H7 (cell line): ENCODE data around the gene CLEC1A. TPM values are rescaled to one million over a fixed set of nuclear protein-coding genes. Genes with fewer than 3 reads are reported as not detected.
A peak's percentile ranks its signal among the peaks of the same experiment; 100 is the strongest.
"Not testable (repeated sequence)": the region's sequence is repeated elsewhere in the genome, so short reads cannot be mapped to it uniquely, and the experiment has no call there.

Experiments
- DNase-seq: peaks from one replicate; pipeline ENCODE4 v3.0.0; 2012
- H3K27me3 ChIP-seq: 2 replicates; pipeline ENCODE4 v1.6.0; 2011; ENCODE audit warnings: mild to moderate bottlenecking, low read length; ENCODE audit not compliant: control insufficient read depth, insufficient read depth
- H3K36me3 ChIP-seq: replicated peaks from 2 replicates; pipeline ENCODE4 v1.5.1; 2011; ENCODE audit warnings: low read length; ENCODE audit not compliant: control insufficient read depth, insufficient read depth
- H3K4me3 ChIP-seq: 2 replicates; pipeline ENCODE4 v1.5.1; 2011; ENCODE audit warnings: low read depth, mild to moderate bottlenecking, control low read depth, low read length, moderate library complexity; ENCODE audit not compliant: insufficient read depth
- total RNA-seq: library from RNA; depleted of rRNA; stranded (reverse); fragments of >200 nt; shearing (Covaris generic); gene quantifications from 2 replicates; pipeline ENCODE4 v1.2.3, GENCODE V29; 2014; rRNA removed

Gene CLEC1A
- total RNA-seq, 1 experiment from 2014 or later: not detected

DNA sequence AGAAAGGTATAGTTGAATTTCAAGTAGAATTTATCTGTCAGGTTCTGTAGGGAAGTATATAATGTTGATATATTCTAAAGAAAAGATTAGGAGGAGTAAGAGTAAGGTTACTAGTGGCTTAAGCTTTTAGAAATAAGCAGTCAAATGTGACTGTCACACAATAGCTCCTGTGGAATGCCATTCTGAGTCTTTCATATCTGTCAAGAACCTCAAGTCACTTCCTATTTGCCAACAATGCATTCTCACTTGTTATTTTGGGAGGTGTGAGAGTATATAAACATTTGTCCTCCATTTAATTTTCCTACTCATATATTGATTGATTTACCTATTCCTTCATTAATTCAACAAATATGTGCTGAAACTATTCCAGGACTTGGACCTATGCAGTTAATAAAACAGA lies 56.6 kb downstream of the CLEC1A start:
- H3K36me3 ChIP-seq: no peaks in the 10 kb centered on the region
- DNase-seq: no peak
- H3K4me3 ChIP-seq: no peak overlapping the region
- H3K27me3 ChIP-seq: no peaks in the 10 kb centered on the region

DNA sequence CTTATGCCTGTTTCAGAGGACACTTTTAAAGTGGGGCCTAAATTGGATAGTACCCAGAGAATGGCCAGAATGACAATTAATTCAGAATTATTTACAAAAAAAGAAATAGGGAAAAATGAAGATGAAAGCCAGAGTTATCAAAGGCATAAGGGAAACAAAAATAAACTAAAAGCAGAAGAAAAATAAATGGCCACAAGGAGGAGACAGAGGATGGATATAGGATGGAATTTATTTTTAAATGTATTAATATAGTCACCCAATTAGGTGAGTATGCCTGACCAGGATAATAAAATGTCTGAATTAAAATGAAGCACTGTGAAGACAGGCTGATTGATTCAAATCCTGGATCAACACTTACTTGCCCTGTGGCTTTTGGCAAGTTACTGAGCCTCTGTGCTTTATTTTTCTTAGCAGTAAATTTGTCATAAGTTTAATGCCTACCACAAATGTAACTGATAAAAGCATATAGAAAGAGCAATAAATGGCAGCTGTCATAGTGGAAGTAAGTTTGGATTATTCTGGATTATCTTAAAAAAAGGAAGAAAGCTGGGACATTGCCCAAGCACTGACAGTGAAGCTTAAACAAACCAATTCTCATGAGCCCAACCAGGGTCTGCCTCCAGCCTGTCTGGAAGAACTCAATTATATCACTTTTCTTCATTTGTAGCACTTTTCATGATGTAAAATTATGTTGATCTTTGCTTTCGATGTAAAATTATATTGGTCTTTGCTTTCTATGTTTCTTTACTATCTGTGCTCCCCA lies 64.8 kb downstream of the CLEC1A start:
- no peaks in the 10 kb centered on the region for H3K36me3 ChIP-seq
- no peak for DNase-seq
- H3K27me3 ChIP-seq: no peaks in the 10 kb centered on the region
- H3K4me3 ChIP-seq: no peak overlapping the region

DNA sequence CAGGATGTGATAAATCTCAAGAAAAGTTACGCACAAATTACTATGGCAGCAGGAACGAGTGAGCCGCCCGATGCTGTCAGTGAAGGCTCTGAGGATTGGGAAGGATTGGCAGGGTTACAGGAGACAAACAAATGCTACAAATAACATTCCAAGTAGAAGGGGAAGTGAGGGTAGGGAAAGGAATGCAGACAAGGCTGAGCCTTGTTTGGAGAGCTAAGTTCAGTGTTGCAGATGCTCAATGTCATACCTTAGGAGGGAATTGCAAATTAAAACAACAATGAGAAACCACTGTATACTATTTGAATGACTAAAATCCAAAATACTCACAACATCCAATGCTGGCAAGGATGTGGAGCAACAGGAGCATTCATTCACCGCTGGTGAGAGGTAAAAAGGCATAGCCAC lies 67.0 kb downstream of the CLEC1A start:
- Histone ChIP-seq H3K4me3 (no peak overlapping the region), H3K36me3 (no peaks in the 10 kb centered on the region), H3K27me3 (no peaks in the 10 kb centered on the region)
- DNase-seq: peak; percentile 26

DNA sequence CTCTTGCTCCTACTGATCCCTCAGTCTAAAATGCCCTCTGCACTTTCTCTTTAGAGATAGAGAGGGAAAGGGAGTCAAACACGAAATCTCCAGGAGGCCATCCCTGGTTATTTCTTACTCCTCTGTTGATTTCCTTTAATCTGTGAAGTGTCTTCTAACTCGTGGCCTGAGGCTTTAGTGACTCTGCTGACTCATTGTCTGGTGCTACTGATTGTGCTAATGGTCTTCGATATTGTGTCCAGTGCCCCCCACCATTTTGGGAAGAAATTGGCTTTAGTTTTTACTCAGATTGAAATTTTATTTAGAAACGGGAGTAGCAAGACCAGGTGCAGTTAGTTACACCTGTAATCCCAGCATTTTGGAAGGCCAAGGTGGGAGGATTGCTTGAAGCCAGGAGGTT lies 67.5 kb downstream of the CLEC1A start:
- Histone ChIP-seq H3K27me3 (no peaks in the 10 kb centered on the region), H3K36me3 (no peaks in the 10 kb centered on the region), H3K4me3 (no peak overlapping the region)
- no peak for DNase-seq

DNA sequence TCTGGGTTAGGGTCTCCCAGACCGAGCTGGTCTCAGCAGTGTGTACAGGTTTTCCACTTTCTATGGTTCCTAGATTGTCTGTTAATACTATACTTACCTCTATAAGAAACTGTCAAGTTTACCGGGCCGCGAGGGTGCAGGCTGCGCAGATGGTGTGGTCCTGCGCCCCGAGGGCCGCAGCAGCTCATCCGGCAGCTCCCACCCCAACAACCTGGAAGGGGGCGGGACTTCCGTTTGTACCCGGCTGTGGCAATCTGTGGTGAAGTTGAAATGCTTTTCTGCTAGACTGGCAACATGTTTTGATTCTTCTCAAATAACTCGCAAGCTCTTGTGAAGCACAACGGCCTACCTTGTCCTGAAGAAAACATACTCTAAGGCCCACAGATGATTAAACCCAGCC lies 68.3 kb downstream of the CLEC1A start, which contains the start of gene CLEC9A:
CLEC9A (plus strand) TSS at position 237 of the 400 bp plus-strand sequence. CDS start 22,006 bp downstream, outside the sequence.
- no peaks in the 10 kb centered on the region for H3K36me3 ChIP-seq
- no peak for DNase-seq
- no peak within 1 kb of the TSS for H3K4me3 ChIP-seq
- H3K27me3 ChIP-seq: no peaks in the 10 kb centered on the region

DNA sequence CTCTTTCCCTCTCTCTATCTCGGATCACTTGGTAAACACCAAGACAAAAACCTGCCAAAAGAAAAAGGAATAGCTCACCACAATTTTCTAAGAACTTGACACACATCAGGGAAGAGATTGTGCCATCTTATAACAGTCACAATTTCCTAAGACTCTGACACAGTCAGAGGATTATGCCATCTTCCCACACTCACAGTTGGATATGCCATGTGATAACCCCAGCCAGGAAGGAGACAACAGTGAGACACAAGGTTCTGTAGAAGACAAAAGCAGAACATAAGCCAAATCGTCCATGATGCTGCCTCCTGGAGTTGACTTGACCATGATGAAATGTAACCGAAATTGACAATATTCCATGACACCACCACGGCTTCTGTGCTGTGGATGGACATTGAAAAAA lies 71.1 kb downstream of the CLEC1A start:
- Histone ChIP-seq H3K27me3 (no peaks in the 10 kb centered on the region), H3K36me3 (no peaks in the 10 kb centered on the region), H3K4me3 (no peak overlapping the region)
- DNase-seq: no peak

DNA sequence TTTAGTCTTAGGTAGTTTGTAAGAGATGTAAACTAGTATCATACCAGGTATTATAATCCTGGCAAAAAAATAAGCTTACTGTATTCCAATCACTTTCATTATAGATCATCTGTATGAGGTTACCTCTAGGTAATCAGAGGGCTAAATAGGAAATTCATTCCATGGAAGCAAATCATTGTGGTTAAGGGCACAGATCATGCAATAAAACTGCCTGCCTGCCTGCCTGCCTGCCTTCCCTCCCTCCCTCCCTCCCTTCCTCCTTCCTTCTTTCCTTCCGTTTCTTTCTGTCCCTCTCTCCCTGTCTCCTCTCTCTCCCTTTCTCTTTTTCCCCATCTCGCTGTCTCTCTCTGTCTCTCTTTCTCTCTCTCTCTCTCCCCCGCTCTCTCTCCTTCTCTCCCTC lies 71.5 kb downstream of the CLEC1A start:
- Histone ChIP-seq H3K27me3 (no peaks in the 10 kb centered on the region), H3K4me3 (no peak overlapping the region), H3K36me3 (no peaks in the 10 kb centered on the region)
- no peak for DNase-seq

DNA sequence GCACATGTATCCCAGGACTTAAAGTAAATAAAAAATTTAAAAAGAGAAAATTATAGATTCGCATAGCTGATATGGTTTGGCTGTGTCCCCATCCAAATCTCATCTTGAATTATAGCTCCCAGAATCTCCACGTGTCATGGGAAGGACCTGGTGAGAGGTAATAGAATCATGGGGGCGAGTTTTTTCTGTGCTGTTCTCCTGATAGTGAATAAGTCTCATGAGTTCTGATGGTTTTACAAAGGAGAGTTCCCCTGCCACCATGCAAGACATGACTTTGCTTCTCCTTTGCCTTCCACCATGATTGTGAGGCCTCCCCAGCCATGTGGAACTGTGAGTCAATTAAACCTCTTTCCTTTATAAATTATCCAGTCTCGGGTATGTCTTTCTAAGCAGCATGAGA lies 72.1 kb downstream of the CLEC1A start:
- not testable (repeated sequence) for DNase-seq, H3K36me3 ChIP-seq, H3K27me3 ChIP-seq, H3K4me3 ChIP-seq

DNA sequence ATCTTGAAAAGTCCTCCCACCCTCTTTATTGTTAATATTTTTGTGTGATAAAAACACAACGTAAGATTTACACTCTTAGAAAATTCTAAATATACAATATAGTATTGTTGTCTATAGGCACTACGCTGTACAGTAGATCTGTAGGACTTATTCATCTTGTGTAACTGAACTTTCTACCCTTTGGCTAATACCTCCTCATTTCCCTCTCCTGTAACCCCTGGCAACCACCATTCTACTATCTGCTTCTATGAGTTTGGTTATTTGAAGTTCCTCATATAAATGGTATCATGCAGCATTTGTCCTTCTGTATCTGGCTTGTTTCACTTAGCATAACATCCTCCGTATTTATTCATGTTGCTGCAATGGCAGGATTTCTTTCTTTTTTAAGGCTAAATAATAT lies 73.5 kb downstream of the CLEC1A start:
- Histone ChIP-seq H3K27me3 (no peaks in the 10 kb centered on the region), H3K4me3 (no peak overlapping the region), H3K36me3 (no peaks in the 10 kb centered on the region)
- no peak for DNase-seq

DNA sequence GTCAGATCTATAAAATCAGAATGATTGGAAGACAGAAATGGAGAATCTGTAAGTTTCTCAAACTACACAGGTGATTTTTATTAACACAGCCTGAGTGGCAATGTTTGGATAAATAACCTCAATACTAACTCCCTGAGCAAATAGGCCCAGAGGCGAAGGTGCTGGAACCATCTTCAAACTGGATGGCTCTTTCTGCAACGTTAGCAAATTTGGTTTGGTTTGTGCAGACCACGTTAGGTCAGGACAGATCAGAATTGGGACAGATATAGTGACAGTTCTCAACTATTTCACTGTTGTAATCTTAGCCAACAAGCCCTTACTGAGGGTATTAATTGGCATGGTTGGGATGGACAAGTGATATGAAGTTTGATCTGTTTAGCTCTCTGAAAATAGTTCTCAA lies 77.4 kb downstream of the CLEC1A start:
- no peak for DNase-seq
- Histone ChIP-seq H3K4me3 (no peak overlapping the region), H3K27me3 (no peaks in the 10 kb centered on the region), H3K36me3 (no peaks in the 10 kb centered on the region)

Other genes with a start within 250 kb of the CLEC1A start
- gene CLEC2B, start 229.6 kb downstream of the CLEC1A start, total RNA-seq: 0.18 TPM in 1 of 2 replicates, not detected in the other
- not detected in 2 replicates for gene KLRF2, start 217.5 kb downstream of the CLEC1A start, total RNA-seq
- gene CLEC2A, start 166.6 kb downstream of the CLEC1A start, total RNA-seq: not detected in 2 replicates
- gene CLEC12A, start 127.6 kb downstream of the CLEC1A start, total RNA-seq: not detected in 2 replicates
- not detected in 2 replicates for gene CLEC1B, start 99.9 kb downstream of the CLEC1A start, total RNA-seq
- not detected in 2 replicates for gene CLEC12B, start 88.4 kb downstream of the CLEC1A start, total RNA-seq
- not detected in 2 replicates for gene CLEC9A, start 68.3 kb downstream of the CLEC1A start, total RNA-seq
- 0.07 TPM in 2 replicates for gene CLEC7A, start 31.2 kb upstream of the CLEC1A start, total RNA-seq
- not detected in 2 replicates for gene OLR1, start 73.1 kb upstream of the CLEC1A start, total RNA-seq
- gene TMEM52B, start 80.0 kb upstream of the CLEC1A start, total RNA-seq: not detected in 2 replicates
- 98.7 and 118 TPM in 2 replicates for gene GABARAPL1, start 113.9 kb upstream of the CLEC1A start, total RNA-seq
- 0.04 and 0.48 TPM in 2 replicates for gene KLRD1, start 208.9 kb upstream of the CLEC1A start, total RNA-seq